Left ventricle myocardium inferior (tissue), 1 donor: ENCODE data around the gene RBMS3. TPM values are rescaled to one million over a fixed set of nuclear protein-coding genes. Genes with fewer than 3 reads are reported as not detected.

Source experiments
- DNase-seq: peaks from one replicate; pipeline ENCODE4 v3.0.0-alpha.2; 2020
- H3K27ac ChIP-seq: fragments of 200-600 bp; replicated peaks from 2 replicates; pipeline ENCODE4 v1.8.0; 2021
- H3K27me3 ChIP-seq: fragments of 200-600 bp; 2 replicates; pipeline ENCODE4 v1.8.0; 2021; ENCODE audit warnings: low read depth
- H3K36me3 ChIP-seq: fragments of 200-600 bp; 2 replicates; pipeline ENCODE4 v1.8.0; 2021
- H3K4me1 ChIP-seq: fragments of 200-600 bp; 2 replicates; pipeline ENCODE4 v1.8.0; 2021
- H3K4me3 ChIP-seq: fragments of 200-600 bp; 2 replicates; pipeline ENCODE4 v1.8.0; 2021; ENCODE audit warnings: mild to moderate bottlenecking, moderate library complexity
- H3K9me3 ChIP-seq: fragments of 200-600 bp; replicated peaks from 2 replicates; pipeline ENCODE4 v1.8.0; 2021
- CTCF ChIP-seq: fragments of 200-600 bp; IDR thresholded peaks from 2 replicates; pipeline ENCODE4 v1.8.0; 2021; ENCODE audit warnings: antibody characterized with exemption, mild to moderate bottlenecking, borderline replicate concordance
- intact Hi-C: fragments of 100-400 bp; cut with micrococcal nuclease; formaldehyde crosslinking; loops from one replicate; pipeline ENCODE4 v1.11.0; 2022
- total RNA-seq: library from RNA; stranded (reverse); fragmentation: NEBNext Ultra II Directional; extraction: Animal tissue kit (Norgen Biotek cat#: 25700); gene quantifications from one replicate; pipeline ENCODE4 v1.2.1, GENCODE V29; 2021
- donor health status: DM: no; HTN: yes; CAD: no; lungs with severe emphysema.

The RBMS3 gene
- total RNA-seq, 1 donor from 2014 or later = 25.3 TPM

- Histone ChIP-seq H3K27me3 (no peaks in the 10 kb centered on the region), H3K36me3 (no peaks in the 10 kb centered on the region), H3K9me3 (peaks cover 18% of the 10 kb centered on the region), H3K4me3 (no peak overlapping the region), H3K27ac (peak overlapping the region; percentile 25), H3K4me1 (peaks cover 48% of the 10 kb centered on the region)
- no peak for DNase-seq
- intact Hi-C loops = no loop called here
- TF ChIP-seq CTCF = no peak
Measured at GRCh38 chr3:29567501-29567900, 286.6 kb downstream of the RBMS3 start.

GRCh38 chr3:29568355-29568754, 287.5 kb downstream of the RBMS3 start:
- Histone ChIP-seq H3K36me3 (no peaks in the 10 kb centered on the region), H3K4me1 (peaks cover 48% of the 10 kb centered on the region), H3K4me3 (no peak overlapping the region), H3K9me3 (peaks cover 18% of the 10 kb centered on the region), H3K27ac (peak overlapping the region; percentile 25), H3K27me3 (no peaks in the 10 kb centered on the region)
- intact Hi-C loops = no loop called here
- no peak for TF ChIP-seq CTCF
- no peak for DNase-seq

- no peak for DNase-seq
- intact Hi-C loops = no loop called here
- TF ChIP-seq CTCF = no peak
- H3K4me3 ChIP-seq = no peak overlapping the region
- no peaks in the 10 kb centered on the region for H3K27me3 ChIP-seq
- no peaks in the 10 kb centered on the region for H3K36me3 ChIP-seq
- H3K27ac ChIP-seq = no peak overlapping the region
- H3K4me1 ChIP-seq = peaks cover 16% of the 10 kb centered on the region
- peaks cover 8% of the 10 kb centered on the region for H3K9me3 ChIP-seq
Measured at GRCh38 chr3:29576181-29576580, 295.3 kb downstream of the RBMS3 start.

GRCh38 chr3:29576675-29577074, 295.8 kb downstream of the RBMS3 start:
- peaks cover 16% of the 10 kb centered on the region for H3K4me1 ChIP-seq
- no peak for DNase-seq
- intact Hi-C loops = no loop called here
- no peaks in the 10 kb centered on the region for H3K36me3 ChIP-seq
- H3K9me3 ChIP-seq = peaks cover 3% of the 10 kb centered on the region
- no peaks in the 10 kb centered on the region for H3K27me3 ChIP-seq
- H3K4me3 ChIP-seq = no peak overlapping the region
- H3K27ac ChIP-seq = peak overlapping the region; percentile 18
- no peak for TF ChIP-seq CTCF

- peak; percentile 52 for DNase-seq
- intact Hi-C loops = no loop called here
- H3K27ac ChIP-seq = peak overlapping the region; percentile 18
Measured at GRCh38 chr3:29577250-29577649, 296.4 kb downstream of the RBMS3 start.

More at GRCh38 chr3:29577250-29577649, 296.4 kb downstream of the RBMS3 start:
- no peak for TF ChIP-seq CTCF
- Histone ChIP-seq H3K27me3 (no peaks in the 10 kb centered on the region), H3K9me3 (no peaks in the 10 kb centered on the region), H3K36me3 (no peaks in the 10 kb centered on the region), H3K4me1 (peaks cover 22% of the 10 kb centered on the region), H3K4me3 (no peak overlapping the region)
